ENCODE data around the gene ADK.
"Not testable (repeated sequence)": the region's sequence is repeated elsewhere in the genome, so short reads cannot be mapped to it uniquely, and the experiment has no call there.

ADK gene

DNA sequence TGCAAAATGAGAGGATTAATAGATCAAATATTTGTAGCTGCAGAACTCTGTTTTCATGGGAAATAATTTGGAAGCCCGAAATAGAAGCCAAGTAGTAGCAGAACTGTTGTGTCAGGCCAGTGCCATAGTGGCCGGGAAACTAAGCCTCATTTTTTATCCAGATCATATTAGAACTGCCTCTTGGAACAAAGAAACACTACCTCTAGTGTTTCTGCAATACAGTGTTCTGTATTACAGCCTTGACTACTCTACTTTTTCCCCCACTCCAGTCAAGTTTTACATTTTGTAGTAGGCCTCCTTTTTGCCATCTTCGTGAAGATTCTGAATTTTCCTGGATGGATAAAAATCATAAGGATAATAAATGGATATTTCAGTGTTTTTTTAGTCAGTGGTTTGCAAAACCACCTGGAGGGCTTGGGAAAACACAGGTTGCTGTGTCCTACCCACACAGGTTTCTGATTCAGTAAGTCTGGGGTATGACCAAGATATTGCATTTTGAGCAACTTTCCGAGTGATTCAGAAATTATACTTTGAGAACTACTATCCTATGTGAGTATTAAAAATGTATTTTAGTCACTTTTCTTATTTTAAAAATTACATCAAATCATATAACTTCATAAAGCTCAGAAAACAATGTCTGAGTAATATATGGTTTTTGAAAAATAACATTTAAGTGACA, 349.1 kb downstream of the ADK start:
- no peak for DNase-seq

DNA sequence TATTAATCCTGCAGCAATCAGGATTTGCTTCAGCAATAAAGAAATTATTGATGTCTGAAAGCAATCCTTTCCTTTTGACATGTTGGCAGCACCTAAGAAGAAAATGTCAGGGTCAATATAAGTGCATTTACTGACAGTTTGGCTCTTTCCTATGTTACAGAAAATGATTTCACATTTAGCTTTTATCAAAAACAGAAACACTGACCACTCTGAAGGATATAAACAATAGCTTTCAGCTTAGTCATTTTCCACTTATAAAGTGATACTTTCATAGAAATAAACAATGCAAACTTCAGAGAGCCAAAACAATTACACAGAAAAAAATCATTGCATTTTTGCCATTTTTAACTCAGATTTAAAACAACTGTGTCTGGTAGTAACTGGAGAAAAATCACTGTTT, 349.8 kb downstream of the ADK start:
- DNase-seq, result no peak

DNA sequence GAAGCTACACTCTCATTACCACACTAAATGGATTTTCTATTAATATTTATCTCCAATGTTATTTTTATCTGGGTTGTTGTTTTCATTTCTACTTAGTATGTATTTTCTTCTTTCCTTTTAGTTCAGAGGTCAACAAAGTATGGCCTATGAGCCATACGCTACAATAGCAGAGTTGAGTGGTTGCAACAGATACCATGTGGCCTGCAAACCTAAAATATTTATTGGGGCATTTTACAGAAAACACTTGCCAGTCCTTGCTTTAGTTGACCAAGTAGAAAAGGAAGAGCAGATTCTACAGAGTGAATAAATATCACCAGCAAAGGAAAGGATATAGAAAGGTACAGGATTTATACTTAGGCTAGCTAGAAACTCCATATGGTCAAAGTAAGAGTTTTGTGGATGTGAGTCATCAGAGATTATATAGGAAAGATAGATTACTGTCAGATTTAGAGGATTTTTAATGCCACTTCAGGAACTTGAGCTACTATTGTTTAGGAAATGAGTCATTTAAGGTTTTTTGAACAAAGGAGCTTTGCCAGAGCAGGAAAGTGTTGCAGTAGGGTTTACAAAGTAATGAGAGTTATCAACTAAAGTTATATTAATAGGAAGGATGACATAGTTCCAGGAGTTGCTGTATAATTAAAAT, 352.1 kb downstream of the ADK start:
- DNase-seq, result no peak

DNA sequence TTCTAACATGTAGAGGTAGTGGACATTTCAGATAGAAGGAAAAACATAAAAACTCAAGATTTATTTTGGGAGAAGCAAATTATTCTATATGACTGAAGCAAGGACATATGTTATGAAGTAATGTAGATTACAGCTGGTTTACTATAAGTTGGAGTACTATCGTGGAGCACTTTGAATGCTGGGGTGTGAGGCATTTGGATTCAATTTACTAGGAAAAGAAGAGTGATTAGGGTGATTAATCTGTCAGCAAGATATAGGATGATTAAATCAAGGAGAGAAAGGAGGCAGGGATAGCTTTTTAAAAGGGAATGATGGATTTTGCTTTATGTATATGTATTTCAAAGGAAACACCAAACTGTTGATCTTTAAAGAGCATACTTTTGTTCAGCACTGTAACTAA, 356.9 kb downstream of the ADK start:
- no peak for DNase-seq

DNA sequence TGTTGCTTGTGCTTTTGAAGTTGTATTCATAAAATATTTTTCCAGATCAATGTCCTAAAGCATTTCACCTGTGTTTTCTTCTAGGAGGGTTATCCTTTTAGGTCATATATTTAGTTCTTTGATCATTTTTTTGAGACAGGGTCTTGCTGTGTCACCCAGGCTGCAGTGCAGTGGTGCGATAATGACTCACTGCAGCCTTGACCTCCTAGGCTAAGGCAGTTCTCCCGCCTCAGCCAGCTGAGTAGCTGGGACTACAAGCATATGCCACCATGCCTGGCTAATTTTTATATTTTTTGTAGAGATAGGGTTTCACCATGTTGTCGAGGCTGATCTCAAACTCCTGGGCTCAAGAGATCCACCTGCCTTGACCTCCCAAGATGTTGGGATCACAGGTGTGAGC, 359.6 kb downstream of the ADK start:
- no peak for DNase-seq

DNA sequence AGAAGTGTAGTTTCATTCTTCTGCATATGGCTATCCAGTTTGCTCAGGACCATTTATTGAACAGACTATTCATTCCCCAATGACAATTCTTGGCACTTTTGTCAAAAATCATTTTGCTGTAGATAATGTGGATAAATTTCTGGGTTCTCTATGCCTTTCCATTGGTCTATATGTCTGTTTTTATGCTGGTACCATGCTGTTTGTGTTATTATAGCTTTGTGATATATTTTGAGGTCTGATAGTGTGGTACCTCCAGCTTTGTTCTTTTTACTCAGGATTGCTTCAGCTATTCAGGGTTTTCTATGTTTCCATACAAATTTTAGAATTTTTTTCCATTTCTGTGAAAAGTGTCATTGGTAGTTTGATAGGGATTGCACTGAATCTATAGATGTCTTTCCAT, 360.0 kb downstream of the ADK start:
- no peak for DNase-seq

DNA sequence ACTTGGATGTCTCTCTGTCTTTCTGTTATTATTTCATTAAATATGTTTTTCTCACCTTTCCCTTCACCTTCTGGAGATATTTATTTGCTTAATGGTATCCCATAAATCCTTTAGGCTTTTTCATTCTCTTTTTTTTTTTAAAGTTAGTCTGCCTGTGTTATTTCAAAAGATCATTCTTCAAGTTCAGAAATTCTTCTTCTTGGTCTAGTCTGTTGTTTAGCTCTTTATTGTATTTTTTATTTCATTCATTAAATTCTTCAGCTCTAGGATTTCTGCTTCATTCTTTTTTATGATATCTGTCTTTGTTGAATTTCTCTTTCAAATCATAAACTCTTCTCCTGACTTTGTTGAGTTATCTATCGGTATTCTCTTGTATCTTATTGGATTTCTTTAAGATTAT, 363.3 kb downstream of the ADK start:
- DNase-seq, result no peak

DNA sequence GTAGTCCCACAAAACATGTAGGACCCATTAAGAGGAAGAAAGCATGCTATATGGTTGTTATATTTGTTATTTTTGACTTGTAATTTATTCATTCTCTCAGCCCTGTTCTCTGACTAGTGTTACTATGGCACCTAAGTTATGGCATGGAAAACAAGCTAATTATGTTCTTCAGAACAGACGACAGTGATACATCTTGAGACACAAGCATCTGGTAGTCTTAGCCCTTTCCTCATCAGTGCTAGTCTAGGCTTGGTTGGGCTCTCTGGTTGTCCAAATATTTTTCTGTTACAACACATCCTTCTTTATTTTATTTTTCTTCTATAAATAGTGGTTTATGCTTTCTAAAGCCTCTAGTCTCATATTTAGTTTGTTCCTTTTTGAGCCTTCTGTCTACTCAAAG, 367.0 kb downstream of the ADK start:
- no peak for DNase-seq

DNA sequence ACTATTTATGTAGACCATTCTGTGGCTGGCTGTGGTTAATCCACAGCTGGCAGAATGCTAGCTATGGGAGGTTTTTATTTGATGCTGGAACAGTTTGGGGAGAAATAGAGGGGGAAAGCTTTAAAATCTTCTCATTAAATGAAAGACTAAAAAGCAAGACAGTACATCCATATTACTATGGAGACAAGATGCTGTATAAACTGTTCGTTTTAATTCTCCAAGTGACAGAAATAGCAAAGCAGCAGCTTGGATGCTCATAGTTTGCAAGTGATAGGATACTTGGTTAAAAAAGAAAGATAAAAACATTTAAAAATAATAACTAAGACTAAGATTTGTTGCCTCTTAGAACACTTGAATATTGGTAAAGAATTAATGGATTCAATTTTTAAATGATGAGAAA, 370.5 kb downstream of the ADK start:
- DNase-seq, result no peak

DNA sequence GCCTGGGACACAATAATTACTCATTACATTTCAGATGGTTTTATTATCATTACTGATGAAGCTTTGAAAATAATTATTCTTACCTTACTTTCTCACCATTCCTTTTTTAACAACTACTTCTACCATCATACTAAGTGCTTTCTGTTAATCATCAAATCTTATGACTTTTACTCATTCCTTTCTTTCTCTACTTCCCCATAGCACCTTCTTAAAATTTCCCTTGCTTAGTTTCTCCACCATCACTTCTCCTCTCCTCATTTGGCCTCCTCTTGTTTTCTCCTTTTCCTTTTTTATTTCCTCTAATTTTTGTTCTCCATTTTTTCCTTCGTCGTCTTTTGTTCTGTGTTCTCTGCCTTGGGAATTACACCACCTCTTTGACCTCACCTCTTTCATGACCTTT, 372.2 kb downstream of the ADK start:
- no peak for DNase-seq

DNA sequence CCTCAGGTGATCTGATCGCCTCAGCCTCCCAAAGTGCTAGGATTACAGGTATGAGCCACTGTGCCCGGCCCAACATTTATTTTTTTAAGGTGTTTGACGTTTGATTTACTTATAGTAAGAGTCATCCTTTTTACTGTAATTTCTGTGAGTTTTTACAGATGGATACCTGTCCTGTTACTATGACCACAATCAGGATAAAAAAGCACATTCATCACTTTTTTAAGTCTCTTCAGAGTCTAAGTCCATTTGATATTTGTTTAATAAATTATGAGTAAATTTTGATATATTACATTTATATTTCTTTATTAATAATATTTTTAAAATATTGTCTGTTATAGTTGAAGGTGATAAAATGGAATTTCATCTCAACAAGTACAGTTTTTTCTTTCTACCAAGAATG, 374.9 kb downstream of the ADK start:
- DNase-seq, result no peak

DNA sequence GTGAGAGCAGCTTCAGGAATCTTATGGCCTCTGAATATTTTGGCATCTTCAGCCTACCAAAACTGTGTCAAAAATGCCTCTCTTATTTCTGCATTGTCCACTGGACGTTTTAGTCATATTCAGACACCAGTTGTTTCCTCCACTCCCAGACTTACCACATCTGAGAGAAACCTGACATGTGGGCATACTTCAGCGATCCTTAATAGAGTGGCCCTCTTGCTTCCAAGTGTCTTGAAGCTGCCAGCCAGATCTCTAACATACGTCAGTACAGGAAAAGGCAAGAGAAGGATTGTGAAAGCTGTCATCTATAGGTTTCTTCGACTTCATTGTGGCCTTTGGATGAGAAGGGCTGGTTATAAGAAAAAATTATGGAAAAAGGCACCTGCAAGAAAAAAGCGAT, 376.6 kb downstream of the ADK start:
- not testable (repeated sequence) for DNase-seq

DNA sequence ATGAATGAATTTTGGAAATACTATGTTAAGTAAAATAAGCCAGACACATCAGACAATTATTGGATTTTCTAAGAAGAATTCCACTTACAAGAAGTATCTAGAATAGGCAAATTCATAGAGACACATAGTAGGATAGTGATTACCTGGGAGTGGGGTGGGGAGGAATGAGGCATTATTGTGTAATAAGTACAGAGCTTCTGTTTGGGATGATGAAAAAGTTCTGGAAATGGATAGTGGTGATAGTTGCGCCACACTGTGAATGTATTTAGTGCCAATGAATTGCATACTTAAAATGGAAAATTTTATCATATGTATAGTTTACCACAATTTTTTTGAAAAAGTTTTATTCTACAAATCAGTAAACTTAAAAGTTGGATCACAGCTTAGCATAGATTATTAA, 378.2 kb downstream of the ADK start:
- no peak for DNase-seq

DNA sequence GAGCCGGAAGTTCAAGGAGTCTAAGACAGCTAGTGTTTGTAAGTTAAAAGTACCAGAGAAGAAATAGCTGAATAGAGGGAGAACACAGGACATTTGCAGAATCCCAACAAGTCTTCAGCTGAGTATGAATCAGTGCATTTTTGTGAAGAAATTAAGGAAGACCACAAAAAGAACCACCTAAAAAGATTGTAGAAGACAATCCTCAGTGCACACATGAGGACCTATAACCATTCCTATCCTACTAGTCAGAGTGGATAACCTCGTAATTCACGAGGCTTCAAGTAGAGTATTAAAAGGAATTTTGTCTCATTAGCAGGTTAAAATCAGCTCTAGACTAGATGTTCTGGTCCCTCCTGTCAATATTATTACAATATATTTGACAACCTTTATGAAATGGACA, 380.0 kb downstream of the ADK start:
- no peak for DNase-seq

DNA sequence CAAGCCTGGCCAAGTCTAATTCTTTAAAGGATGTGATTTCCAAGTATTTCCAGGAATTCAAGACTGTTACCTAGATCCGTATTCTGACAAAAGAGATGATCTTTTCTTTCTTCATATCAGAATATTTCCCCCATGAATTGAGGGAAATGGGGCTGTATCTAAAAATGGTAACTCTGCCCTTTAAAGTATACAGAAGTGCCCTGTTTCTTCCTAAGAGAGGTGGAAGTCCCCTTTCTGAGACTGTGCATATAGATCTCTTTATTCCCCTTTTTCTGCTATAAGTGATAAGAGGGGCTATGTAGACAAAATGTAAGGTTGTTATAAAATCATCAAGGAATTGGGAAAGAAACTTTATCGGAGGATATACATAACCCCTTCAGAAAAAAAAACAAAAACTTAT, 388.3 kb downstream of the ADK start:
- DNase-seq, result no peak

DNA sequence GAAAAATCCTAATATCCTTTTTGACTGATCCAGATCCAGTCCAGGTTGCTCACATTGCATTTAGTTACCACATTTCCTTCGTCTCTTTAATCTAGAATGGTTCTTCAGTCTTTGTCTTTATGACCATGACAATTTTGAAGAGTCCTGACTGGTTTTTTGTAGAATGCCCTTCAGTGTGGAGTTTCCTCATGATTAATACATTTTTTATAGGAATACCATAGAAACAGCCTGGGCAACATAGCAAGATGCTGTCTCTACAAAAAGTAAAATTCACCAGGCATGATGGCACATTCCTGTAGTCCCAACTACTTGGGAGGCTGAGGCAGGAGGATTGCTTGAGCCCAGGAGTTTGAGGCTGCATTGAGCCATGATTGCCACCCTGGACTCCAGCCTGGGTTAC, 390.4 kb downstream of the ADK start:
- DNase-seq, result no peak

DNA sequence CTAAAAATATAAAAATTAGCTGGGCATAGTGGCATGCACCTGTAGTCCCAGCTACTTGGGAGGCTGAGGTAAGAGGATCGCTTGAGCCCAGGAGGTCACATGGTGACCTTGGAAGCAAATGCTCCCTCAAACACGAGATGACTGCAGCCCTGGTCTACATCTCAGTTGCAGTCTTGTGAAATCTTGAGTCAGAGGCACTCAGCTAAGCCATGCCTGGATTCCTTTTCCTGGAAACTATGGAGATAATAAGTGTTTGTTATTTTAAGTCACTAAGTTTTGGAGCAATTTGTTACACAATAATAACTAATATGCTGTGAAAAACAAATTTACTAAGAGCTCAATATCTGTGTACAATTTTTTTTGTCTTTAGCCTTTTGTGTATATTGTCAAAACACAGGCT, 391.1 kb downstream of the ADK start:
- DNase-seq, result no peak

DNA sequence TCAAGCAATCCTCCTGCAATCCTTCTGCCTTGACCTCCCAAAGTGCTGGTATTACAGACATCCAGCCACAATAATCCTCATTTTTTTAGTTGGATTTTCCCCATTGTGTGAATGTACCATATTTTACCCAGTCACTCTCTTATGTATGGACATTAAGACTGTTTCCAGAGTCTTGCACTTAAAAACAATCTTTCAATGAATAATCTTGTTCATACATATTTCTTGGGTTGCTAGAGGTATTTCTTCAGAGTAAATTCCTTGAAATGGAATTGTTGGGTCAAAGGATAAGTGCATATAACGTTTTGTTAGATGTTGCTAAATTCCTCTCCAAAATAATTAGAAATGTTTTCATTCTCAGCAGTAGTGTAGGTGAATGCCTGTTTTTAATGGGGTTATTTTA, 392.3 kb downstream of the ADK start:
- no peak for DNase-seq

DNA sequence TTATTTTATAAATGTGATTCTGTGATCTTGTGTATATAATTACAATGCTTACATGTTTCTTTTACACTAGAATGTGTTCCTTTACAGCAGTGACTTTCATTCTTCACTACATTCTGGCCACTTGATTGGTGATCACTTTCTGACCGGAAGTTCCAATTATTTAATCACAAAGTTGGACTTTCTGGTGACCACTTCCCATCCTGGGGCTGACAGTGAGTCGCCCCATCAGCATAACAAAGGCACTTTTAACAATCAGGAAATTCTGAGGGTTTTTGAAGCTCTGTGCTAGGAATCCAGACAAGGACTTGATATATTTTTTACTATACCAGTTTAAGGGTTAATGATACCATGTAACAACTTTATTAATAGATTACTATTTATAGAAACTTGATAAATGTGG, 393.1 kb downstream of the ADK start:
- DNase-seq, result no peak

DNA sequence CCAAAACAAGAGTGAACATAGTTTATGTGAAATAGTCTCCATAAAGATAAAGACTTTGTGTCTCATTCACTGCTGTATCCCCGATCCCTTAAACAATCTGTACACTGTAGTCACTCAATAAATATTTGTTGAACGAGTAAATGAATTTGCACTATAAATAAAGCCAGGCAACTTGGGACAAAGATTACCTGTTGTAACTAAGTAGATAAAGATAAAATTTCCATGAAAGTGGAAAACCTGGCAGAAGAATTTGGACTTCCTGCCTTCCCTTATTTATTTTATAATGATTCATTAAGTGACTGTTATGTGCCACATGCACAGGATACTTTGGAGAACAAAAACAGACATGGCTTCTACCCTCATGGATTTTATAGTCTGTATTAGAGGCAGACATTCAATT, 397.7 kb downstream of the ADK start:
- no peak for DNase-seq

DNA sequence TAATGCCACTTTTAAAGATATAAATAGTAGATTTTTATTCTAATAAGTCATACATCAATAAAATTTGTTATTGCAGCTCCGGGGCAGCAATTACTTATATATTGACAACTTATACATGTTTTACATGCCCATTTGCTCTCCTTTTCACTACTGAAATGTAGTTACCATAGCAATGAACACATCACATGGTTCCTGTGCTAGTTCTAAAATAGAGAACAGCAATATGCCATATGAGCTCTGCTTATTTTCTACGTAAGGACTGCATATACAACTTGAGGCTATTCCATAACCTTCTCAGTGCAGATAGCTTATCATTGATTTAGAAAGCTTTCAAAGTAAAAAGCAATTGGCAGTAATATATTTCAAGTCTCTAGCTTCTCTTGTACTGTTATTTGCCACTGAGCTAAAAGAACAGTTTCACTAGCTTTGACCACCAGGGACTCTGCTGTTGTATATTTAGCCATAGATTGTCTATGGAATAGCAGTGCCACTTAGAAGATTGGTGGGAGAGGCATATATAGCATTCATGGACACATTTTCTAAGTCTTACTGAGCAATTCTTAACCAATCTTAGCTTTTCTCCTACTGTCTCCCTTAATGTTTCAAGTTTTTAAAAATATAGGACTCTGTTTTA, 405.2 kb downstream of the ADK start:
- DNase-seq, result no peak

DNA sequence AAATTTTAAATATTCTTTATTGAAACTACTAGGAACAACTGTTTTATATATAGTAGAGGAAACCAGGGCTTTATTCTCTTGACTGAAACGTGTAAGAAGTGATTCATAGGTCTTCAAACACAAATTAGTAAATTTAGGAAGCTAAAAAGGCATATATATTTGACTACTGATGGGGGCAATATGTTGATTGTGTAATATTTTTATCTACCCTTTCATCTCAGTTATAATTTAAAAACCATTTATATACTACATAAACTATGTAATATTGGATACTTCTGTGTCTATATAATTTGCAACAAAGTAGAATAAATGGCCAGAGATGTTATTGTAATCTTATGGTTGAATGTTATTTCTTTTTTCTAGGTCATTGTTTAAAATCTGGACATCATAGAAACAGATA, 406.1 kb downstream of the ADK start:
- no peak for DNase-seq

DNA sequence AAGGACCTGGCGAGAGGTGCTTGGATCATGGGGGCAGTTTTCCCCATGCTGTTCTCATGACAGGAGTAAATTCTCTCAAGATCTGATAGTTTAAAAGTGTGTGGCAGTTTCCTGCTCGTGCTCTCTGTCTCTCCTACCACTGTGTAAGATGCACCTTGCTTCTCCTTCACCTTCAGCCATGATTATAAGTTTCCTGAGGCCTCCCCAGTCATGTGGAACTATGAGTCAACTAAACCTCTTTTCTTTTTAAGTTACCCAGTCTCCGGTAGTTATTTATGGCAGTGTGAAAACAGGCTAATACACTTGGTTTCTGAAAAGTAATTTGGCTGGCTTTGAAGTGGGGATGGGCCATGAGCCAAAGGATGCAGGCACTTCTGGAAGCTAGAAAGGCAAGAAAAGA, 407.4 kb downstream of the ADK start:
- no peak for DNase-seq

DNA sequence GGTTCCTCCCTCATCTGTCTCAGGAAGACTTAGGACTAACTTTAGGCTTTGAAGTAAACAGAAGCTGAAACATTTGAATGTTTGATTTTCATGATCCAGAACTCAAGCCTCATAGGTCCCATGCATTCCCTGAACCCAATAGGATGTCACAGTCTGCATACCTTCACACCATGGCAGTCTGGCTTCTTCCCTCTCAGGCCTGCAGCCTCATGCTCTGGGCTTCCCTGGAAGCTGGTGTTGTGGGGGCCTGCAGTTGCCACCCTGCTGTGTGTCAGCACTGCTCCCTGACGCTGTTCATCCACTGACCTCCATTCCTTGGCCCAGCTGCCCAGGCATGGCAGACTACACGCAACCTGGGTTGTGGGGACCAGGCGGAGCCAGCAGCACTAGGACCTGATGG, 407.9 kb downstream of the ADK start:
- no peak for DNase-seq

DNA sequence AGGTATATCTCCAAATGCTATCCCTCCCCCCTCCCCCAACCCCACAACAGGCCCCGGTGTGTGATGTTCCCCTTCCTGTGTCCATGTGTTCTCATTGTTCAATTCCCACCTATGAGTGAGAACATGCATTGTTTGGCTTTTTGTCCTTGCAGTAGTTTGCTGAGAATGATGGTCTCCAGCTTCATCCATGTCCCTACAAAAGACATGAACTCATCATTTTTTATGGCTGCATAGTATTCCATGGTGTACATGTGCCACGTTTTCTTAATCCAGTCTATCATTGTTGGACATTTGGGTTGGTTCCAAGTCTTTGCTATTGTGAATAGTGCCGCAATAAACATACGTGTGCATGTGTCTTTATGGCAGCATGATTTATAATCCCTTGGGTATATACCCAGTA, 417.9 kb downstream of the ADK start:
- not testable (repeated sequence) for DNase-seq
